NB4 (cell line): Measurements from ENCODE around the gene IRAG1.

Experiments used
- DNase-seq: peaks from one replicate; pipeline ENCODE4 v3.0.0; 2010; ENCODE audit warnings: low read depth
- H3K4me3 ChIP-seq: one replicate; pipeline ENCODE4 v1.5.1; 2011; ENCODE audit warnings: mild to moderate bottlenecking, low read depth, low read length, moderate library complexity
- CTCF ChIP-seq: IDR thresholded peaks from one replicate; pipeline ENCODE4 v1.5.1; 2012; ENCODE audit warnings: low read depth, low read length
- MAX ChIP-seq: IDR thresholded peaks from 2 replicates; pipeline ENCODE4 v1.6.1; 2011; ENCODE audit warnings: low read depth, low read length
- MYC ChIP-seq: IDR thresholded peaks from 2 replicates; pipeline ENCODE4 v1.6.1; 2011; ENCODE audit warnings: low read depth, low read length
- POLR2A ChIP-seq: IDR thresholded peaks from 2 replicates; pipeline ENCODE4 v1.6.1; 2011; ENCODE audit warnings: mild to moderate bottlenecking; ENCODE audit not compliant: insufficient read length; ENCODE audit errors: extremely low read depth

IRAG1 gene

DNA sequence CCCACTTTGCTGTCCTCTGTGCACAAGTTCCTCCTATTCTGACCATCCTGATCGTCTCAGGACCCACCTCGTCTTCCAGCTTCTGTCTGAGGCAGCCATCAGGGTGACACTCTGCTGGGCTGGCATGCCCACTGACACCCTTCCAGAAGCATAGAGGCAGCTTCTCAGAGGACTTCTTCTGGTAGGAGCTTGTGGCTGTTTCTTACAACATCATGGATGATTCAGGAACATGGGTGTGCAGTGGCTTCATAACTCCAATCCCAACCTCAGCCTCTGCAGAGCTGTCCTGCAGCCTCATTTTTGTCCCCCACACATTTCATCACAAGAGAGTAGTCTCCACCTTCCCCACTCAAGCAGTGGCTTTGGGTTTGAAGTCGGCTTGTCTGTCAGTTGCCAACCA lies 36.6 kb upstream of the IRAG1 start:
- TF ChIP-seq CTCF (no peak), MYC (no peak), MAX (no peak), POLR2A (no peak)
- H3K4me3 ChIP-seq, result no peak overlapping the region
- DNase-seq, result peak; percentile 83

DNA sequence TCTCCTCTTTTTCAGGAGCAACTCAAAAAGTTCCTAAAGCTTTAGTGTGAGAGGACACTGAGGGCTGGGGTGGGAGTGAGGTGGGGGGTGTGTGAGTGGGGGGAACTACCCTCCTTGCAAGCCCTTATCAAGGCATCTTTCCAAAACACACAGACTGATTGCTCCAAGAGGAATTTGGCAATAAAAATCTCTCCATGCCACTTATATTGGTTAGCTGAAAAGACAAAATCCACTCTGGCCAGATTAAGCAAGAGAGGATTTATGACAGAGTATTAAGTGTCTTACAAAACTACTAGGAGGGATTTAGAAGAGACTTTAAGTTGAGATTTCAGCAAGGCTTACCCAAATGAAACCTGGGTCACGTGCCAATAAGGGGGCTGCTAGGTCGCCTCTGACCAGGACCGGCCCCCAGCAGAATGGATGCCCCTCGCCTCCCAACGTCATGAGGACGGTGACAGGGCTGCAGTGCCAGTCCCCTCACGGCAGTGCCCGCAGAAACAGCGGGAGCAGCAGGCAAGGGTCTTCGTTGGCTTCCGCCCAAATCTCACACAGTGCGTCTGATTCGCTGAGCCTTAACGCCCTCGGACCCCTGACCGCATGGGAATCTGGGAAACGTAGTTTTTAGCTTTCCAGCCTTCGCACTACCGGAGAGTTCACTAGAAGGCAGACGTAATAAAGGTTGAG lies 35.4 kb upstream of the IRAG1 start:
- no peak for TF ChIP-seq MAX
- TF ChIP-seq MYC, result no peak
- TF ChIP-seq POLR2A, result no peak
- TF ChIP-seq CTCF, result no peak
- DNase-seq, result no peak
- no peak overlapping the region for H3K4me3 ChIP-seq

DNA sequence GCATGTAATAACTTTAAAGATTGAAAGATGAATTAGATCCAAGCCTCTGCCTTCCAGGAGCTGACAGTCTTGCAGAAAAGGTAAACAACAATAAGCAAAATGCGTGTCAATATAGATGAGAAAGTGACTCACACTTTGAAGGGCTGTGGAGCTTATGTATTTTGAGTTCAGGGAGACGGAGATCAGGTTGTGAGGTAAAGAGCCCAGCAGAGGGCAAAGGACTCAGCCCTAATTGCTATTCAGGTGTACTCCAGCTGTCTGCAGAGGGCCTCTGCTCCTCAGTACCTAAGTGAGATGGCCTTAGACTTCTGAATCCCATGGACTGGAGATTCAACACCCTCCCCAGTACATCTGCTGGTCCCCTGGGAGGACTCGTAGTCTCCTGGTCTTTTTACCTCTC lies 34.6 kb upstream of the IRAG1 start:
- H3K4me3 ChIP-seq, result no peak overlapping the region
- TF ChIP-seq MAX, result no peak
- TF ChIP-seq CTCF, result no peak
- TF ChIP-seq MYC, result no peak
- no peak for TF ChIP-seq POLR2A
- peak; percentile 25 for DNase-seq

DNA sequence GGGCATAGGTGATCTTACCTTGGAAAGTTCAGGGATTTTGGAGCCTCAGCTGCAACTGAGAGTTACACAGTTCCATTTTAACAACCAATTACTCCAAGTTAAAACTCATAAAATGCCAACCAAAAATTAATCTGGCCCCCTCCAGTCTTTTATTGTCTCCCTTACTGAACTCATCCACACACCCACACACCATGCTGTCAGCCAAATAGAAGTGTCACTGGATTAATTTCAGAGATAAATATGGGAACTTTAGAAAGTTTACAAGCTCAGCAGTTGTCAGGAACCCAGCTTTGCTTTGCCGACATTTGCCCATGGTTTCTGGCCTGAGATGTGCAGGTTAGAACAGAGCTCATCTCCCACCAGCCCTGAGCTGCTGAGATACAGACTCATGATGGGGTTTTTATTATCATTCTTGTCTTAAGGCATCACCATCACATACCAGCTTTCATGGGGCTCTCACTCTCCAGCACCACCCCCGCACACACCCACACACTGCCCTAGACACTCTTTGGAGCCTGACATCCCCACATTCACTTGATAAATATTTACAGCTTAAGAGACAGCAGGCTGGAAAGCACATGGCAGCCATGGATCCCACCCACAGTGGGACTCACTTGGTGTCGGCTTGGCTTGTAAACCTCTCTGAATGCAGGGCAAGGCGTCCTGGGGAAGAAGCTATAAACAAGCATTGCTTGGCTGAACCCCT lies 33.7 kb upstream of the IRAG1 start:
- H3K4me3 ChIP-seq, result no peak overlapping the region
- no peak for DNase-seq
- TF ChIP-seq CTCF, result no peak

- no peak for TF ChIP-seq CTCF
- no peak for TF ChIP-seq MYC
- no peak for TF ChIP-seq POLR2A
- TF ChIP-seq MAX, result no peak
- DNase-seq, result no peak
- H3K4me3 ChIP-seq, result no peak overlapping the region
These were observed 32.3 kb upstream of the IRAG1 start for GRCh38 chr11:10725907-10726253.
